Type B pancreatic cell (in vitro differentiated cells): ENCODE data around the gene INPP5A. TPM values are rescaled to one million over a fixed set of nuclear protein-coding genes. Genes with fewer than 3 reads are reported as not detected.
"Not testable (repeated sequence)": the region's sequence is repeated elsewhere in the genome, so short reads cannot be mapped to it uniquely, and the experiment has no call there.

Experiments
- DNase-seq: peaks from one replicate; pipeline ENCODE4 v3.0.0; 2021; ENCODE audit warnings: mixed read lengths; ENCODE audit not compliant: unreplicated experiment; ENCODE audit errors: extremely low spot score
- H3K27ac Mint-ChIP-seq: 2 replicates; pipeline ENCODE4 v1.8.0; 2021; ENCODE audit warnings: mild to moderate bottlenecking, mixed read lengths
- H3K27me3 Mint-ChIP-seq: 2 replicates; pipeline ENCODE4 v1.8.0; 2021; ENCODE audit warnings: mixed read lengths
- H3K36me3 Mint-ChIP-seq: 2 replicates; pipeline ENCODE4 v1.8.0; 2021; ENCODE audit warnings: mixed read lengths
- H3K4me1 Mint-ChIP-seq: one replicate; pipeline ENCODE4 v1.8.0; 2021; ENCODE audit warnings: mixed read lengths; ENCODE audit not compliant: unreplicated experiment
- H3K4me3 Mint-ChIP-seq: 2 replicates; pipeline ENCODE4 v1.8.0; 2021; ENCODE audit warnings: mild to moderate bottlenecking, mixed read lengths
- H3K9me3 Mint-ChIP-seq: 2 replicates; pipeline ENCODE4 v1.8.0; 2021; ENCODE audit warnings: mixed read lengths
- total RNA-seq: library from RNA; stranded (reverse); gene quantifications from 2 replicates; pipeline ENCODE4 v1.2.1, GENCODE V29; 2021; ENCODE audit warnings: low replicate concordance
- TF ChIP-seq, protein P1 (sequence below): fragments of 200-600 bp; sonication (generic); conservative IDR thresholded peaks from 2 replicates; pipeline ENCODE4 v1.5.0; 2021; ENCODE audit warnings: antibody characterized with exemption, mild to moderate bottlenecking

INPP5A gene
- total RNA-seq, 1 donor from 2014 or later, result 26.6 TPM

DNA sequence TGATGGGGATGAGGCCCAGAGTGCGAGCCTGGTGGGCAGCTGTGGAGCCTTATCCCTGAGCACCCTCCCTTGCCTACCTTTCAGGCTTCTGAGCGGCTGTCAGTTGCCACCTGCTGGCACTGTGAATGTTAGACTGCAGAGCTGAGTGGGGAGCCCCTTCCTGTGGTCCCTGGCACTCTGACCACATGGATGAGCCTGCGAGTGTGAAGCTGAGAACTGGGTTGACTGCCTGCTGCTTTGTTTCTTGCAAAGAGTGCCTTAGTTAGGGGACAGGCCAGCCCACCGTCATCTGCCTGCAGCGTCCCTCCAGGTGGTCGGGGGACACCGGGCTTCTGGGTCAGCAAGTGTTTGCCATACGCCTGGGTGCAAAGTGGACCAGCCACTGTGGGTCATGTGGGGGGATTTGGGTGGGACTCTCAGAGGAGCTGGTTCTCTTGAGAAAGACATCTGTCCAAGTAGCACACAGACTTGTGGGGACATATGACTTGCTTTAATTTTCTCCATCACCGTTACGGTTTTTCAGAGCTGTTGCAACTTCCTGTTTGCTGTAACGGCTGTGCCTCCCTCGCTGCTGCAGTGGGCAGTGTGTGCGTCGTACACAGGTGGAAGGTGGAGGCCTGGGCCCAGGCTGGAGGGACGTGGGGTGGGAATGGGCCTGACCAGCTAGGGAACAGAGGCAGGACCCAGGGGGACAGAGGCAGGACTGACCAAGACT lies 13.7 kb downstream of the INPP5A start:
- TF ChIP-seq, protein P1, sequence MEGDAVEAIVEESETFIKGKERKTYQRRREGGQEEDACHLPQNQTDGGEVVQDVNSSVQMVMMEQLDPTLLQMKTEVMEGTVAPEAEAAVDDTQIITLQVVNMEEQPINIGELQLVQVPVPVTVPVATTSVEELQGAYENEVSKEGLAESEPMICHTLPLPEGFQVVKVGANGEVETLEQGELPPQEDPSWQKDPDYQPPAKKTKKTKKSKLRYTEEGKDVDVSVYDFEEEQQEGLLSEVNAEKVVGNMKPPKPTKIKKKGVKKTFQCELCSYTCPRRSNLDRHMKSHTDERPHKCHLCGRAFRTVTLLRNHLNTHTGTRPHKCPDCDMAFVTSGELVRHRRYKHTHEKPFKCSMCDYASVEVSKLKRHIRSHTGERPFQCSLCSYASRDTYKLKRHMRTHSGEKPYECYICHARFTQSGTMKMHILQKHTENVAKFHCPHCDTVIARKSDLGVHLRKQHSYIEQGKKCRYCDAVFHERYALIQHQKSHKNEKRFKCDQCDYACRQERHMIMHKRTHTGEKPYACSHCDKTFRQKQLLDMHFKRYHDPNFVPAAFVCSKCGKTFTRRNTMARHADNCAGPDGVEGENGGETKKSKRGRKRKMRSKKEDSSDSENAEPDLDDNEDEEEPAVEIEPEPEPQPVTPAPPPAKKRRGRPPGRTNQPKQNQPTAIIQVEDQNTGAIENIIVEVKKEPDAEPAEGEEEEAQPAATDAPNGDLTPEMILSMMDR, result no peak
- H3K36me3 Mint-ChIP-seq, result no peaks in the 10 kb centered on the region
- DNase-seq, result no peak
- no peaks in the 10 kb centered on the region for H3K27me3 Mint-ChIP-seq
- H3K4me3 Mint-ChIP-seq, result no peak overlapping the region
- H3K4me1 Mint-ChIP-seq, result peaks cover under 1% of the 10 kb centered on the region
- H3K27ac Mint-ChIP-seq, result no peak overlapping the region
- no peaks in the 10 kb centered on the region for H3K9me3 Mint-ChIP-seq

GRCh38 chr10:132551808-132552130 lies 14.2 kb downstream of the INPP5A start:
- Mint-ChIP-seq H3K27ac (no peak overlapping the region), H3K36me3 (no peaks in the 10 kb centered on the region), H3K27me3 (no peaks in the 10 kb centered on the region), H3K4me1 (peaks cover 6% of the 10 kb centered on the region), H3K9me3 (no peaks in the 10 kb centered on the region), H3K4me3 (no peak overlapping the region)
- TF ChIP-seq, protein P1, result no peak
- DNase-seq, result no peak

DNA sequence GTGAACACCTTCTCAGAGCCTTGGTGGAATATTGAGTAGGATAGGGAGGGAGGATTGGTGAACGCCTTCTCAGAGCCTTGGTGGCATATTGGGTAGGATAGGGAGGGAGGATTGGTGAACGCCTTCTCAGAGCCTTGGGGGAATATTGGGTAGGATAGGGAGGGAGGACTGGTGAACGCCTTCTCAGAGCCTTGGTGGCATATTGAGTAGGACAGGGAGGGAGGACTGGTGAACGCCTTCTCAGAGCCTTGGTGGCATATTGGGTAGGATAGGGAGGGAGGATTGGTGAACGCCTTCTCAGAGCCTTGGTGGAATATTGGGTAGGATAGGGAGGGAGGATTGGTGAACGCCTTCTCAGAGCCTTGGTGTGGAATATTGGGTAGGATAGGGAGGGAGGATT lies 15.0 kb downstream of the INPP5A start:
- H3K27me3 Mint-ChIP-seq, H3K27ac Mint-ChIP-seq, H3K36me3 Mint-ChIP-seq, H3K4me3 Mint-ChIP-seq, H3K9me3 Mint-ChIP-seq, DNase-seq, H3K4me1 Mint-ChIP-seq: not testable (repeated sequence)

DNA sequence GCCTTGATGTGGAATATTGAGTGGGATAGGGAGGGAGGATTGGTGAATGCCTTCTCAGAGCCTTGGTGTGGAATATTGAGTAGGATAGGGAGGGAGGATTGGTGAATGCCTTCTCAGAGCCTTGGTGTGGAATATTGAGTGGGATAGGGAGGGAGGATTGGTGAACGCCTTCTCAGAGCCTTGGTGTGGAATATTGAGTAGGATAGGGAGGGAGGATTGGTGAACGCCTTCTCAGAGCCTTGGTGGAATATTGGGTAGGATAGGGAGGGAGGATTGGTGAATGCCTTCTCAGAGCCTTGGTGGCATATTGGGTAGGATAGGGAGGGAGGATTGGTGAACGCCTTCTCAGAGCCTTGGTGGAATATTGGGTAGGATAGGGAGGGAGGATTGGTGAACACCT lies 16.0 kb downstream of the INPP5A start:
- H3K36me3 Mint-ChIP-seq, DNase-seq, H3K9me3 Mint-ChIP-seq, H3K27ac Mint-ChIP-seq, H3K27me3 Mint-ChIP-seq, H3K4me1 Mint-ChIP-seq, H3K4me3 Mint-ChIP-seq: not testable (repeated sequence)

DNA sequence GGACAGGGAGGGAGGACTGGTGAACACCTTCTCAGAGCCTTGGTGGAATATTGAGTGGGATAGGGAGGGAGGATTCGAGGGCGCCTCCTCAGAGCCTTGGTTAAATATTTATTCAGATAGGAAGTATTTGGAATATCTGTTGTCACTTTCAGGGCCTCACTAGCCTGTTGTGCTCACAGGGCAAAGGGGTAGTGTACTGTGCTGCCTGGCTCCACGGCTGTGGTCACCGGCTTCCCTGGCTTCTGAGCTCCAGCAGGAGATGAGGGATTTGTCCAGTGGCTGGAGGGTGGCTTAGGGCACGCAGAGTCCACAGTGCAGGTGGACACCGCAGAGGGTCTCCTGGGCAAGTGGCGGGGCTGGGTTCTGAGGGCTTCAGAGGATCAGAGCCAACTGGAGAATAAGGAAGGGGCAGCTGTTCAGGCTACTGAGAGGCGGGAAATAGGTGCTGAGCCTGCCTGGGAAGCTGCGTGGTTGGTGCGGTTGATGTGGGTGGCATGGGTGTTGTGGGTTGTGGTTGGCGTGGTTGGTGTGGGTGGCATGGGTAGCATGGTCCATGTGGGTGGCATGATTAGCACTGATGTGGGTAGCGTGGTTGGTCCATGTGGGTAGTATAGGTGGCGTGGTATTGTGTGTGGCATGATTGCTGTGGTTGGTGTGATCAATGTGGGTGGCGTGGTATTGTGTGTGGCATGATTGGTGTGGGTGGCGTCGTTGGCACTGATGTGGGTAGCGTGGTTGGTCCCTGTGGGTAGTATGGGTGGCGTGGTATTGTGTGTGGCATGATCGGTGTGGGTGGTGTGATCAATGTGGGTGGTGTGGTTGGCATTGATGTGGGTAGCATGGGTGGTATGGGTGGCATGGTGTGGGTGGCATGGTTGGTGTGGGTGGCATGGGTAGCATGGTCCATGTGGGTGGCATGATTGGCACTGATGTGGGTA lies 16.7 kb downstream of the INPP5A start:
- DNase-seq, result no peak
- H3K4me1 Mint-ChIP-seq, result peaks cover 9% of the 10 kb centered on the region
- H3K4me3 Mint-ChIP-seq, result no peak overlapping the region
- H3K27me3 Mint-ChIP-seq, result no peaks in the 10 kb centered on the region
- H3K36me3 Mint-ChIP-seq, result no peaks in the 10 kb centered on the region
- TF ChIP-seq, protein P1, result no peak
- no peak overlapping the region for H3K27ac Mint-ChIP-seq
- no peaks in the 10 kb centered on the region for H3K9me3 Mint-ChIP-seq

- Mint-ChIP-seq H3K4me3 (no peak overlapping the region), H3K9me3 (no peaks in the 10 kb centered on the region)
These were observed 17.5 kb downstream of the INPP5A start for GRCh38 chr10:132554991-132555647.

More at GRCh38 chr10:132554991-132555647, 17.5 kb downstream of the INPP5A start:
- no peak for DNase-seq
- no peak overlapping the region for H3K27ac Mint-ChIP-seq
- peaks cover 9% of the 10 kb centered on the region for H3K4me1 Mint-ChIP-seq
- H3K27me3 Mint-ChIP-seq, result no peaks in the 10 kb centered on the region
- TF ChIP-seq, protein P1, result no peak
- no peaks in the 10 kb centered on the region for H3K36me3 Mint-ChIP-seq
